ENCODE data around the gene ALDH16A1.

ALDH16A1 gene

DNA sequence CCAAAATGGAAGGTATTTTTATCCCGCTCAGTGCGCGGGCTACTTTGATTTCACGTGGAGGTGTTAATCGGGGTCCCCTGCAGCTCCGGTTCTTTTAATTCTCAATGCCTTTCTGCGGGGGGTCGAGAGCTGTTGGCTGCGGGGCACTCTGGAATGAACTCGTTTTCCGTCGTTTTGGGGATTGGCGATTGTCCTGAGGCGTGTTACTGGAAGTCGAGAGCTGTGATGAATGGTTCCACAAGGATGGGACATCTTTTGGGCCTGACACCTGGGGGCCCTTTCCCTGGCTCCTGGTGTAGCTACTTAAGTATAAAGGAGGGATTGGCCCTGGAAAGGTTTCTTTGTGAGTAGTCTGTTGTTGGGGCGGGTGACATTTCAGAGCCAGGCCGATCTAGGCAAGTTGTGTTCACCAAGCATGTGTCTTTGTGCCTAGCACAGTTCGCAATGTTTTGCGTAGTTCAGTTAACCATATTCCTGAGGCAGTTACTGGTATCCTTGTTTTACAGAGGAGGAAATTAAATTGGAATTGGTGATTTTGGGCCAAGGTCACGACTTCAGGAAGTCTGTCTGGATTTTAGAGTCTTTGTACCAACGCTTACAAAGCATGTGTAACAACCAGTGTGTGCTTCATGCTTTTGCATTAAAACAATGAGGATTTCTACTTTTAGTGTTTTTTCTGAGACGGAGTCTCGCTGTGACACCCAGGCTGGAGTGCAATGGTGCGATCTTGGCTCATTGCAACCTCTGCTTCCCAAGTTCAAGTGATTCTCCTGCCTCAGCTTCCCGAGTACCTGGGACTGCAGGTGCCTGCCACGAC, 35.2 kb downstream of the ALDH16A1 start:
- no peak for DNase-seq (ENCODE audit: low read depth in 2 of 2)

GRCh38 chr19:49488863-49489537, 36.0 kb downstream of the ALDH16A1 start:
- no peak for DNase-seq (ENCODE audit: low read depth in 2 of 2)

DNA sequence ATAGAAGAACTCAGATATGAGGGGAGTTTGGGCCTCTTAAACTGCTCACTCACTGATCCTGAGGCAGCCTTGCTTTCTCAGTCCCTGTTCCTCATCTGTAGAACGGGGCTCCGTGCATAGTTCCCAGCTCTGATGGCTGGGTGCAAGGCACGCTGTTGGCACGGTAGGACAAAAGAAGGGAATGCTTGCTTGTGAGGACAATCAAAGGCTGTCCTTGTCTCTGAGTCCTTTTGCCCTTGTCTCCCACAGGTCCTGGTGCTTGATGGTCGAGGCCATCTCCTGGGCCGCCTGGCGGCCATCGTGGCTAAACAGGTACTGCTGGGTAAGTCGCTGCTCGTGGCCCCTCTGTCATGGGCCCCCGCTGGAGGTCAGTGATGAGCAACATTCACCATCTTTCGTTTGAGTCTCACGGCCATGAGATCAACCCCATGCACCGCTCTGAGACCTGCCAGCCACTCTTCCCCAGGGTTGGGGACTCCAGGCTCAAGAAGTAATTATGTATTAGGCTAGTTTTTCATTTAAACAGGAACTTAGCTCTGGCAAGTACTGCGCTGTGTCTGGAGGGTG, 36.7 kb downstream of the ALDH16A1 start:
- DNase-seq (ENCODE audit: low read depth in 2 of 2) = no peak

GRCh38 chr19:49490287-49491029, 37.4 kb downstream of the ALDH16A1 start:
- no peak for DNase-seq (ENCODE audit: low read depth in 2 of 2)

- no peak for DNase-seq (ENCODE audit: low read depth in 2 of 2)
Observed at GRCh38 chr19:49491030-49491803, 38.2 kb downstream of the ALDH16A1 start.

GRCh38 chr19:49491804-49492572, 39.0 kb downstream of the ALDH16A1 start:
- DNase-seq (ENCODE audit: low read depth in 2 of 2) = no peak

GRCh38 chr19:49492573-49493405, 39.8 kb downstream of the ALDH16A1 start:
- DNase-seq (ENCODE audit: low read depth in 2 of 2) = no peak

DNA sequence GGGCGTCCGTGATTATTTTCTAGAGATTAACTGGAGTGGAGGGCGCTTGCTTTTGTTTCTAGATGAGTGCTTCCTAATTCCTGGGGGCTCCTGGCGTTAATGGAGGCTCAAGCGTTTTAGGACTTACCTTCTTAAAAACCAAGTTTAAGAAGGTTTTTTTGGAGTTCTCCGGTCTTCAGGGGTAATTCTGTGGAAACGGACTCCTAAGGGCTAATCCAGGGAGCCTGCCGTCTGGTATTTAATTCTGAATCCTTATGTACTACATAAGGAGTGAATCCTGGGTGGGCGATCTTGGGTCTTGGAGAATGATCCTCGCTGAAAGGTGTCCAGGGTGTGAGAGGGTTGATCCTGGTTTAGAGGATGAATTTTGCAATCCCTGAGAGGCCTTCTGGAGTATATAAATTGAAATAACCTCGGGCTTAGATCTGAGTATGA, 43.6 kb downstream of the ALDH16A1 start:
- no peak for DNase-seq (ENCODE audit: low read depth in 2 of 2)

DNA sequence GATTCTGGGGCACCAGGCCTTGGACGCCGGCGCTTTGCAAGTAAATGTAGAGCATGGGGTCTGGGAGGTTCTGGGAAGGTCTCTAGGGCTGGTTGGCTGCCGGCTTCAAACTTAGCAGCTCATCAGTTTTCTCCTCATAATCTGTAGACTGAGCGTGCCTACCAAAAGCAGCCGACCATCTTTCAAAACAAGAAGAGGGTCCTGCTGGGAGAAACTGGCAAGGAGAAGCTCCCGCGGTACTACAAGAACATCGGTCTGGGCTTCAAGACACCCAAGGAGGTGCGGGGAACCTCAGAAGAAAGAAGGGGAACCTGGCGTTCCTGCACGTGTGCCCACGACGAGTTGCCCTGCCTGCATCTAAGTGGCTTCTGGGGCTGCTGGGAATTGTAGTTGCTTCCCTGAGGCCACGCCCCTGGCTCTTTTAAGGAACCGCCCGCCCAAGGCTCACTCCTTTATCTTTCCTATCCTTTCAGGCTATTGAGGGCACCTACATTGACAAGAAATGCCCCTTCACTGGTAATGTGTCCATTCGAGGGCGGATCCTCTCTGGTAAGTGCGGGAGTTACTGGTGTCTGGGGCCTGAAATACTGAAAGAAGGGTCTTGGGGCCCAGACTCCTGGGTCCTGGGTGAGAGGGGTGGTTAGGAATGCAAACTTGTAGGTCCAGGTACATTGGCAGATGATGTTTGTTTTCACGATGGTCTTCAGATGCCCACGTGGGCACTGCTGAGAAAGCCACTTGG, 44.2 kb downstream of the ALDH16A1 start:
- DNase-seq (ENCODE audit: low read depth in 2 of 2) = peak in 1 of 2 donors; percentile 63

- no peak for DNase-seq (ENCODE audit: low read depth in 2 of 2)
Observed at GRCh38 chr19:49497789-49498103, 44.7 kb downstream of the ALDH16A1 start.

- DNase-seq (ENCODE audit: low read depth in 2 of 2) = no peak
Observed at GRCh38 chr19:49498475-49498874, 45.5 kb downstream of the ALDH16A1 start.

DNA sequence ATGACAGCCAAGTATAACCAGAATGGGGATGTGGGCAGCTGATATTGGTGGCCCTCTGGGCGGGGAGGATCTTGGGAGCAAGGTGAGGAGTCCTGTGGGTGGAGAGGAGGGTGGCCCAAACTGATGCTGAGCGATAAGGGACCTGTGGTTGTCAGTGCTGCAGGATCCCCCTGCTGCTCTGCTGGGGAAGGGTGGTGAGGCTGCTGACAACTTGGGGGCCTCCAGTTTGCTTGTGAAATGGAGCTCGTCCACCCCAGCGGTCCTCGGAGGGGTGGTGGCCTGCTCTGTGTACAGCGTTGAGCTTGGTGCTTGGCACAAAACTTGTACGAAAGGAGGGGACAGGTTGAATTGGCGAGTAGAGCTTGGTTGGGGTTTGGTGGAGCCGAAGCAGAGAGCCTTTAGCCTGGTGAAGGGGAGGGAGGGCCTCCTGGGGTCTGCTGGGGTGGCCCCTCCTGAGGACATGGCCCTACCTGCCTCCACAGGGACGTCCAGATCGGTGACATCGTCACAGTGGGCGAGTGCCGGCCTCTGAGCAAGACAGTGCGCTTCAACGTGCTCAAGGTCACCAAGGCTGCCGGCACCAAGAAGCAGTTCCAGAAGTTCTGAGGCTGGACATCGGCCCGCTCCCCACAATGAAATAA, 46.1 kb downstream of the ALDH16A1 start:
- DNase-seq (ENCODE audit: low read depth in 2 of 2) = no peak

DNA sequence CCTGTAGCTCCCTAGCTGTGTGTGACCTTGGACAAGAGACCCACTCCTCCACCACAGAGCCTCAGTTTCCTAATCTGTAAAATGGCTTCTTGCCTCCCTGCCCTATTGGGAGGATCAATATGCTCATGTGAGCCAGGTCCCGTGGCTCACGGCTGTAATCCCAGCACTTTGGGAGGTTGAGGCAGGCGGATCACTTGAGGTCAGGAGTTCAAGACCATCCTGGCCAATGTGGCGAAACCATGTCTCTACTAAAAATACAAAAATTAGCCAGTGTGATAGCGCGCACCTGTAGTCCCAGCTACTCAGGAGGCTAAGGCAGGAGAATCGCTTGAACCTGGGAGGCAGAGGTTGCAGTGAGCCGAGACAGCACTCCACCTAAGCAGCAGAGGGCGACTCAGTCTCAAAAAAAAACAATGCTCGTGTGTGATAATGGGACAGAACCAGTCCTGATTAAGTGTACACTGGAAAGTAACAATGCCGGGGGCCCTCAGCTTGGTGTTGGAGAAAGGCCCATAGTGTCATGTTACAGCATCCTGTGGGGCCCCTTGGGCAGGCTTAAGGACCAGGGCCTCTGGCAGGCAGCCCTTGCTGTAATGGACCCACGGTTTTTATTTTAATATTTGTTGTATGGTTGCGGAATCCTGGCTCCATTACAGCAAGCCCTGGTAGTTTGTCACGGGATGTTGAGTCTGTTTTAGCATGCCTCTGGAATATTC, 50.0 kb downstream of the ALDH16A1 start:
- no peak for DNase-seq (ENCODE audit: low read depth in 2 of 2)

DNA sequence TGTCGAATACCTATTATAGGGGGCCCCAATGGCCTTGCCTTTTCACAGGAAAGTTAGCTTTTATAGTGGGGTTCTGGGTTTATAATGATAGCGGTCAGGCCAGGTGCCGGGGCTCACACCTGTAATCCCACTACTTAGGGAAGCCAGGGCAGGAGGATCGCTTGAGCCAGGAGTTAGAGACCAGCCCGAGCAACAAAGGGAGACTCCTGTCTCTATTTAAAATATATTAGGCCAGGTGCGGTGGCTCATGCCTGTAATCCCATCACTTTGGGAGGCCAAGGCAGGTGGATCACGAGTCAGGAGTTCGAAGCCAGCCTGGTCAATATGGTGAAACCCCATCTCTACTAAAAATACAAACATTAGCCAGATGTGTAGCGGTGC, 50.5 kb downstream of the ALDH16A1 start:
- no peak for DNase-seq (ENCODE audit: low read depth in 2 of 2)

- no peak for DNase-seq (ENCODE audit: low read depth in 2 of 2)
Observed at GRCh38 chr19:49506575-49507105, 53.6 kb downstream of the ALDH16A1 start.

DNA sequence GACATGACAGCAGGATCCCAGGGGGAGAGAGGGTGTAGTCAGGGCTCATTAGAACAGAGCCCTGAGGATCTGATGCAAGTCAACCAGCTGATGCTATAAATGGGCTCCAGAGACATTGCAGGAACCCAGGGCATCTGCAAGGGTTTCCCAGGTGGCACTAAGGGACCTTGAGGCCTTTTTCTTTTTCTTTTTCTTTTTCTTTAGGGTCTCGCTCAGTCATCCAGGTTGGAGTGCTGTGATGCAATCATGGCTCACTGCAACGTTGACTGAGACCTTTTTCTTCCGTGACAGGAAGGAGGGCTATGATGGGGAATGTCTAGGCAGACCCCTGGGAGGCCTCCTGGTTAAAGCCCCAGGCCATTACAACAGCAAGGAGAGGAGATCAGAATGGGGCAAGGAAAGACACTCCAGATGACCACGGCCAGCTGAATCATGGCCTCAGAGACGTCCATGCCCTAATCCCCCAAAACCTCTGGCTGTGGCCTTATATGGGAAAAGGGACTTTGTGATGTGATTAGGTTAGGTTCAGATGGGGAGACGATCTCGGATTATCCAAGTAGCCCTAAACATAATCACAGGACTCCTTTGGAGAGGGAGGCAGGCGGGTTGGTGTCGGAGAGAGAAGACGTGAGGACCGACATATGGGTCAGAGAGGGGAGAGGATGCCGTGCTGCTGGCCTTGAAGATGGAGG, 54.9 kb downstream of the ALDH16A1 start:
- no peak for DNase-seq (ENCODE audit: low read depth in 2 of 2)

Data from stimulated activated CD8-positive, alpha-beta memory T cell treated with anti-CD3 and anti-CD28 coated beads, Interleukin-15, amount 100 ng/mL, for 48 hours (primary cell).